Myocyte (in vitro differentiated cells): Measurements from ENCODE around the gene LMX1B. TPM values are rescaled to one million over a fixed set of nuclear protein-coding genes. Genes with fewer than 3 reads are reported as not detected.
"Not testable (repeated sequence)": the region's sequence is repeated elsewhere in the genome, so short reads cannot be mapped to it uniquely, and the experiment has no call there.

Source experiments
- DNase-seq: peaks from one replicate; pipeline ENCODE4 v3.0.0-alpha.2; 2012; ENCODE audit warnings: low read depth
- total RNA-seq: library from RNA; depleted of rRNA; stranded (reverse); fragments of >200 nt; gene quantifications from 2 replicates; pipeline ENCODE4 v1.2.3, GENCODE V29; 2014

LMX1B gene
- total RNA-seq, 1 donor from 2014 or later, result not detected

DNA sequence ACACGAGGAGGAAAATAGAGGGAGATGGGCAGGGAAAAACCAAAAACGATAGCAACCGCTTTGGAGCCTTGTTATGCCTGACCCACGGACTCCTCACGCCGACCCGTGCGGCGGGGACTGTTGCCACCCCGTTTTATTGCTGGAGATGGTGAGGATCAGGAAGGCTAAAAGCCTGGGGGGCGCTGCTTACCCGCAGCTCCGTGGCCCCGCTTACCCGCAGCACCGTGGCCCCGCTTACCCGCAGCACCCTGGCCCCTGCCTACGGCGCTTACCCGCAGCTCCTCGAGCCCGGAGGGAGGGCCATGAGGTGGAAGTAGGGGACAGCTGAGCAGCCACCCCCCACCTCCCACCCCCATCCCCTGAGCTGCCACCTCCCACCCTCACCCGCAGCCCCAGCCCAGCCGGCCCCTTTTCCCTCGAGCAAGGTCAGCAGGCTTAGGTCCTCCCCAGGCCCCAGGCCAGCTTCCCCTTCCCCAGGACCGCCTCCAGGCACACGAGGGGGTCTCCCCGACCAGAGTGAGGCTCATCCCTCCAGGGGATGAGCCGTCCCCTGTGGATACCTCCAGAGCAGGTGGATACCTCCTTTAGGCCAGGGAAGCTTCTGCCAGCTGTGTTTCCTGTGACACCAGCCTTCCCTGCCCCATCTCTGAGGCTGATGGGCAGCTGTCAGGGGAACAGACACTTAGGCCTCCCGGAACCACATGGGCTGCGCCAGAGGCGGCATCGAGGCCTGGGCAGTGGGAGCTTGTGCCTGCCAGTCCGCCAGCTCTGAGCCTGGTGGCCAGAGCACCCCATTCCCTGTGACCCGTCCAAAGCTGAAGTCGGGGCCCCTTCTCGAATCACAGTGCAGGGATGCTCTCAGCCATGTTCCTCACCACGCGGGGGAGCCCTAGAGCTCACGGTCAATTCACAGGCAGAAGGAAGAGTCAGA is 92.3 kb downstream of the LMX1B start:
- peak; percentile 50 for DNase-seq

DNA sequence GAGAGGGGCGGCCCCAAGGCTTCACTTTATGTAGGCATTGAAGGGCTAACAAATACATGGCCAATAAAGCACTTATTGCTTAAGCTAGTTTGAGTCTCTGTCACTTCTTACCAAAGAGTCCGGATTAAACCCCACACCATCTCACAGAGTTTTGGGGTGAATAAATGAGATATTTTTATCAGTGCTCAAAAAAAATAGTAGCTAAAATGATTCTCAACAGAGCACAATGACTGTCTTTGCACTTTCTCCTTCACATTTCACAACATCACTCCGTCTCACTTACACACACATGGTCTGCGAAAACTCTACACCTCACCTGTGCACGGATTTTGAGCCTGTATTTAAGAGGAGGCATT is 92.9 kb downstream of the LMX1B start:
- no peak for DNase-seq

DNA sequence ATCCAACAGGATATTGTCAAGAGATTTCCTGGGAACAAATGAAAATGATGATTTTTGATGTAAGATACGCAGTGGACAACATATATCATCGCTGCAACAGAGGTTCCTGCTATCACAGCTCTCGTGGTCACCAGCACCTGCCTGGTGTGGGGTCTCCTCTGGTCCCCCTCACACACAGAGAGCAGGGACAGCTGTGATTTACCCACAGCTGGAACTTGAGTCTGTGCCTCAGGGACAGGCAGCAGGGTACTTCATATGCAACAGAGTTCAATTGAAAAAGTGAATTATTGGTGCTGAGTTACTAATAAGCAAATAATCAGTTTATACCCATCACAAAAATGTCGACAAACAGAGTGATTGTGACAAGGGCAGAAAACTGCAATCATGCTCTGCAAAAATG is 93.4 kb downstream of the LMX1B start:
- no peak for DNase-seq

DNA sequence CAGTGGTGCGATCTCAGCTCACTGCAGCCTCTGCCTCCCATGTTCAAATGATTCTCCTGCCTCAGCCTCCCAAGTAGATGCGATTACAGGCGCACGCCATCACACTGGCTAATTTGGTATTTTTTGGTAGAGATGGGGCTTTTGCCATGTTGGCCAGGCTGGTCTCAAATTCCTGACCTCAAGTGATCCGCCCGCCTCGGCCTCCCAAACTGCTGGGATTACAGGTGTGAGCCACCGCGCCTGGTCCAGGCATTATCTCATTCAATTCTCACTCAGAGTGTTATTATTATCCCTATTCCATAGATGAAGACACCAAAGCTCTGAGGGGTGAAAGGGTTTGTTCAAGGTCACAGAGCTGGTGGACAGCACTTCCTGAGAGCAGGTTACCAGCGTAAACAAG is 94.0 kb downstream of the LMX1B start:
- DNase-seq, result not testable (repeated sequence)

DNA sequence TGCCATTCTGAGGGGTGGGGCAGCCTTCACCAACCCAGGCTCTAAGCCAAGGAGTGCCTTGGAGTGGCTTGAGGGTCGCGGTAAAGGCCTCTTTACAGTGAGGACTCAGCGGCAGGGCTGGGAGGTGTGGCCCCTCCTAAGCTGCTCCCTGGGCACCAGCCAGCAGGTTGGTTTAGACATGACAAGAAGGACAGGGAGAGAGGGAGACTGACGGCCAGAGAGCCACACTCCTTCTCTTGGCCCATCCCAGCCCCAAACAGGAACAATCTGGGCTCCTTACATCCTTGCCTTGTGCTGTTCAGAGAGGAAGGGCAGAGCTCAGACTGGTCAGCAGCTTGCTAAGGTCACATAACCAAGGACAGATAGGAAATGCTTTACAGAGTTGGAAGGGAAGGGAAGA is 94.5 kb downstream of the LMX1B start:
- no peak for DNase-seq

DNA sequence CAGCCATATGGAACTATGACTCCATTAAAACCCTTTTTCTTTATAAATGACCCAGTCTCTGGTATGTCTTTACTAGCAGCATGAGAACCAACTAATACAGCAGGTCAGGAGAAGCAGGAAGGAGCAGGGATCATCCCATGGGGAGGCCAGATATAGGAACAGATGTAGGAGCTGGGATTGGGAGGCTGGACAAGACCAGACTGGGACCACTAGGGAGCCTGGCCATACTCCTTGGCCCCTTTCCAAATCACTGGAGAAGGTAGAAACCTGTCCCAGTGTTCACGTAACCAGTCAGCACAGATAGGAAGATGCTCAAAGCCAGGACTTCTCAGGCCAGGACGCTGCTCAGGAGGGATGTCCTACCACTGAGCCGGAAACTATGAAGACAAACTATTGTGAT is 95.5 kb downstream of the LMX1B start:
- DNase-seq, result no peak

DNA sequence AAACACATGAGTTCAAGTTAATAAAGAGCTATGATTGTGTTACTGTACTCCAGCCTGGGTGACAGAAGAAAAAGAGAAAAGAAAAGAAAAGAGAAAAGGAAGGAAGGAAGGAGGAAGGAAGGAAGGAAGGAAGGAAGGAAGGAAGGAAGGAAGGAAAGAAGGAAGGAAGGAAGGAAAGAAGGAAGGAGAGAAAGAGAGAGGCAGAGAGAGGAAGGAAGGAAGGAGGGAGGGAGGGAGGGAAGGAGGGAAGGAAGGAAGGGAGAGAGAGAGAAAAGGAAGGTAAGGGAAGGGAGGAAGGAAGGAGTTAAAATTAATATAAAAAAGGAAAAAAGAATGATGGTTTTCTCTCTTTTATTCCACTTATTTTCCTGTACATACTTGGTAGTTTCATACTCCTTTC is 101.7 kb downstream of the LMX1B start:
- no peak for DNase-seq

DNA sequence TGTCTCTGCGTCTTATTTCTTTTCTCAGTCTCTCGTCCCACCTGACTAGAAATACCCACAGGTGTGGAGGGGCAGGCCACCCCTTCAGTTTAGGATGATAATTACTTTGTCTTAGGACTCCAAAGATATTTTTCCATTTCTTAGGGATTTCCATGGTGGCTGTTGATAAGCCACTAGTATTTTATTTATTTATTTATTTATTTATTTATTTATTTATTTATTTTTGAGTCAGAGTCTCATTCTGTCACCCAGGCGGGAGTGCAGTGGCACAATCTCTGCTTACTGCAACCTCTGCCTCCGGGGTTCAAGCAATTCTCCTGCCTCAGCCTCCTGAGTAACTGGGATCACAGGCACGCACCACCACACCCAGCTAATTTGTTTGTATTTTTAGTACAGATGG is 103.7 kb downstream of the LMX1B start:
- not testable (repeated sequence) for DNase-seq

DNA sequence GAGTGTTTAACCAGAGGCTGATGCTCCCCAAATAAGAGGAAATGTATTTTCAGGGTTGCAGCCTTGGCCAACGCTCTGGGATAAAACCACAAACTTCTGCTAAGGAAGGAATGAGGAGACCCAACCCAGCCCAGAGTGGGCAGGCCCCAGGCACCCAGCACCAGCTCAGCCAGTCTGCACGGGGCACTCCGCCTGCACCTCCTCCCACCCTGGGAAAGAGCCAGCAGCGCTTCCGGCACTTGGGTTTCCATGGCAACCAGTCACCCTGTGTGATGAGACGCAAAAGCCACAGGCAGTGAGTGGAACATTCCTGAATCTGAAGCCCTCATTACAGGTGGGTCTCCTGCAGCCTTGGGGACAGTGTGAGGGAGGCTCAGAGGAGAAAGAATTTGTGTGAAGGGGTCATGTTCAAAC is 105.9 kb downstream of the LMX1B start:
- peak; percentile 41 for DNase-seq

DNA sequence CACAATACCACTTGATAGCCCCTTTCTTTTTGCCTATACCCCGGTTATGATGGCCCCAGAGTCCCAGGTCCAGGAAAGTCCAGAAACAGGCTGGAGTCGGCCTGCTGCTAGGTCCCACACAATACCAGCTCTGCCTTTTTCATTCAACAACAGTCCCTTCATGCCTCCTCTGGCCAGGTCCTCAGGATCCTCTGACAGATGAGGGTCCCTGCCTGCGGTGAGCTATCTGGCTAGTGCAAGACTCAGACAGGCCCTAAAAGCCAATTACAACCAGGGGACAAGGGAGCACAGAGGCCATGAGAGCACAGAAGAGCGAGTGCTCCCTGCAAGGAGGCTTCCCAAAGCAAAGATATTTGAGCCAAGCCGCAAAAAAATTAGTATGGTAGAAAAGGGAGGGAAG is 106.3 kb downstream of the LMX1B start:
- DNase-seq, result no peak

DNA sequence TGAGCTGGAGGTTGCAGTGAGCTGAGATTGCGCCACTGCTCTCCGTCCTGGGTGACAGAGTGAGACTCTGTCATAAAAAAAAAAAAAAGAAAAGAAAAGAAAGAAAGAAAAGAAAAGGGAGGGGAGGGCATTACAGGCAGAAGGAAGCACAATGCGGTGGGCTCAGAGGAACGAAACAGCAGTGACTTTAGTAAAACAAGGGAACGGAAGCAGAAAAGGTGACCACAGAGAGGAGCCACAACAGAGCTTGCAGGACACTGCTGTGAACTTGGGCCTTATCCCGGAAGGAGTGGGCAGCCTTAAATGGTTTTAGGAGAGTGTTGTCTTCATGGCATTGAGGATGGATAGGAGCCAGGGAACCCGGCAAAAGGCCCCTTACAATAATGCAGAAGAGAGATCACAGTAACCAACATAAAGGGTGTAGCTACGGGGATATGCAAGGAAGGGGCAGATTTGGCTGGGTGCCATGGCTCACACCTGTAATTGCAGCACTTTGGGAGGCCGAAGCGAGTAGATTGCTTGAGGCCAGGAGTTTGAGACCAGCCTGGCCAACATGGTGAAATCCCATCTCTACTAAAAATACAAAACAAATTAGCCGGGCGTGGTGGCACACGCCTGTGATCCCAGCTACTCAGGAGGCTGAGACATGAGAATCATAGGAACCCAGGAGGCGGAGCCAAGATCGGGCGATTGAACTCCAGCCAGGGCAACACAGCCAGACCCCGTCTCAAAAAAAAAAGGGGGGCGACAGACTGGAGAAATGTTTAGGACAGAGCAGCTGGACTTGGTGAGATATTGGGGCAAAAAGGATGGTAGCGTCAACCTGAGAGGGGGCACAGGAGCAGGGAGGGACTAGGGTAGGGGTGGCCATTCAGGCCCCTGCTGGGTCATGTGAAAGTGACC is 107.2 kb downstream of the LMX1B start:
- DNase-seq, result no peak

DNA sequence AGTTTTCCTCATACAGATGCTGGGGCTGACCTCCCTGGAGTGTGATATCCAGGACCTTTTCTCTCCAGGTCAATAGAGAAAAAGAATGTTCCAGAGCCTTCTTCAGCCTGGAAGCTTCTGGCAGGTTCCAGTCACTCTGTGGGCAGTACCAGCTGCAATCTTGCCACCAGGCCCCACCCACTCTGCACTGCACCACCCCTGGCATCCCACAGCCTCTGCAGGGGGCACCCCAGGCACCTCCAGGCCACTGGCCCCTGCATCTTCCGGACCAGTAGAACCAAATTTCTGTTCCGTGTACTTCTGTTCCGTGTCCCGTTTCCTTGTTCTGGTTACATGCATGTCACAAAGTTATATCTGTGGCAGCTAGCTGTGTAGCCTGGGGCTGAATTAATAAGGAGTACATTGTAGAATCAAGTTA is 107.8 kb downstream of the LMX1B start:
- no peak for DNase-seq

DNA sequence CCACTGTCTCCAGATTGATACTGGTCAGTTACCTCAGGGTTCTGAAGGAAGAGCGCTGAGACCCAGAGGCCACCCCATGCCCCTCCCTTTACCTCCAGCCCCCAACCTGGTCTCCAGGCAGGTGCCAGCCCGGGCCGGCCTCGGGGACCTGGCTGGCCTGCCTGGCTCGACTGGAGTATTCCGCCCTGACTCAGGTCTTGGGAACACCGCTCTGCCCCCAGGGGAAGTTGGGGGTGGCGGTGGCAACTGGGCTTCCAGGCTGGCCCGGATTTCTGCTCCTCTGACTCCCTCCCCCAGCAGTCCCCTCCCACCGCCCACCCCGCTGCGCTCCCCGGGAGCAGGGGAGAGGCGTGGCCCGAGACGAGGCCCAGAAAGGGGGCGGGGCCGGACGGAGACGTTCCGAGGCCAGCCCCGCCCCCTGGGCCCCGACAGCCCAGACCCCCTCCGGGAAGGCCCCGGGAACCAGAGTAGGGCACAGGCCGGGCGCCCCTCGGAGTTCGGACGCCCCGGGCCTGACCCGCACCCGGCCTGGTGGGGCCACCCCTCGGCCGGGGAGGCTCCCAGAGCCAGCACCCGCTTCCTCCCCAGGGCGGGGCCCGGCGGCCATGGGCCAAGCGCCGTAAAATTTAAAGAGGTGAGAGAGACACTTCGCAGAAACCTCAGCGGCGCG is 108.7 kb downstream of the LMX1B start:
- DNase-seq, result peak; percentile 35

DNA sequence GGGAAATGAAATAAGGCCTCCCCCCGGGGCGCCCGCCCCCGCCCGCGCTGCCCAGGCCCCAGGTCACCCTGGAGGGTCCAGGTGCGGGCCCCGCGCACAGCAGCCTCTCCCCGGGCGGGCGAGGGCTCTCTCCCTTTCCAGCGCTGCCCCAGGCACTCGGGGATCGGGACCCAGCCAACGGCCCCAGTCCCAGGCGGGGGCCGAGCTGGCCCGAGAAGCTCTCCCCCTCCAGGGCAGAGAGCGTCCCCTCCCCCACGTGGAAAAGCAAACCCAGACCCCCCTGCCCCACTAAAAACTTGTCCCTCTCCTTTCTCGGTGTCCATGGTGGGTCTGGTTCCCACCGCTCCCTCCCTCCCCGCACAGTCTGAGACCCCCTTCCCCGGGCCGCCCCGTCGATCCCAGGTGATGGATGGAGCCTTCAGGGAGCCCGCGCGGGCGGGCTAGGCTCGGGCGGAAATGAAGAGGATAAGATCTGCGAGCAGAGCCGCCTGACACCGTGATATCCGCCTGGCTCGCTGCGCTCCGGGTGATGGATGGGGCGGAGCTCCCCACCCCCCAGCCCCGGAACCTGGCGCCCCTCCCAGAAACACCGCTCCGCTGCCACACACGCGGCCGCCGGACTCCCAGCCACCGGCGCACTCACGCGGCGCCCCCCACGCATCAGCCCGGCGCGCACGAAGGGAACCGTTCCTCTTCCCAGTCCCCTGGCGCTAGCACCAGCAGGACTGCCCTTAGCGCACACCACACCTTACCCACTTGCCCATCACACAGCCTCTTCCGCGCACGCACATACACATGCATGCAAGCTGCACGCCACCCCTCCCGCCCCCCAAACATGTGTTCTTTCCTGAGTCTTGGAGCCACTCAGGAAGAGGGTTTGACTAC is 109.4 kb downstream of the LMX1B start:
- DNase-seq, result no peak

DNA sequence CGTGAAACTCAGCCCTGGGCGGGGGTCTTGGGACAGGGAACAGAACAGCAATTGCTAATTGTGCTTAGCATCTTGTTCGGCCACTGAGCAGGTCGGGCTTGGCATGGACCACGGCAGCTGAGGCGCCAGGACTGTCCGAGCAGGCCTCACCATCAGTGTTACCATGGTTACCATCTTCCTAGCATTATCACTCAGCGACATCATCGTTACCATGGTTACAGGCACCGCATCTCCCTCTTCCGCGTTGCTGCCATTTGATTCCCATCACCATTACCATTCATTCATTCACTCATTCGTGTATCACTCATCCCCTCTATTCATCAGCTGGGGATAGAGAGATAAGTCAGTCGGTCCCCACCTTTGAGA is 110.1 kb downstream of the LMX1B start:
- DNase-seq, result no peak

DNA sequence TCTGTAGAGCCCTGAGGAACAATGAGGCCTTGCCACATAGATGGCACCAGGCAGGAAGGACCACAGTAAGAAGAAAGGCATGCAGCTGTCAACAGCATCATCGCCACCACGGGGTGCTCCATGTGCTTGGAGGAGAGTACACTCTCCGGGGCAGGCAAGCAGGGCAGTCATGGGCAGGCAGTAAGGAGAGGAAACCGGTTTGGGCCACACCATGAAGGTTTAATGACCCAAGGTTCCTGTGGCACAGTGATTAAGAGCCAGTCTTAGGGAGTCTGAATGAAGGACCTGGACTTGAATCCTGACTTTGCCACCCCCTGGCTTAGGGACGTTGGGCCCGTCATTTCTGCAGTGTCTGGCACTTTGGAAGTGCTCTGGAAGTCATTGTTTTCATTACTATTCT is 110.5 kb downstream of the LMX1B start:
- no peak for DNase-seq

DNA sequence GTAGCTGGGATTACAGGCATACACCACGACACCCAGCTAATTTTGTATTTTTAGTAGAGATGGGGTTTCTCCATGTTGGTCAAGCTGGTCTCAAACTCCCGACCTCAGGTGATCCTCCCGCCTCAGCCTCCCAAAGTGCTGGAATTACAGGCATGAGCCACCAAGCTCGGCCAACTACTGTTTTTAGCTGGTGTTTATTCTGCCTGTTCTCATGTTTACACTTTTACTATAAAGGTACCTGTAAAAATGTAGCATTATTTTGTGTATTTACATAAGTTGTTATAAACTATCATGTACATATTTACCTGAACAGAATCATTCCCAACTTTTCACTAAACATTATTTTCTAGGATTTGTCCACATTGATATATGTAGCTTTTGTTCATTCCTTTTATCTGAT is 111.8 kb downstream of the LMX1B start:
- DNase-seq, result not testable (repeated sequence)

DNA sequence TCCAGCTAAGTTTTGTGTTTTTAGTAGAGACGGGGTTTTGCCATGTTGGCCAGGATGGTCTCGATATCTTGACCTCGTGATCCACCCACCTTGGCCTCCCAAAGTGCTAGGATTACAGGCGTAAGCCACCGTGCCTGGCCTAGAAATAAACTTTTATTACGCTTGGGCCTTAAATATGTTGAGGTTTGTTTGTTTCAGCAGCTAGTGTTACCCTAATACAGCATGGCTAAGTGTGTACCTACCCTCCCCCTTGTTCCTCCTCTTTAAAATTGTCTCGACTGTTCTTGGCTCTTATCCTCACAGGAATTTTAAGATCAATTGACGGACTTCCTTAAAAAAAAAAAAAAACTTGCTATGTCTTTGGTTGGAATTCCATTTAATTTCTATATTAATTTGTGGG is 114.5 kb downstream of the LMX1B start:
- DNase-seq, result not testable (repeated sequence)

DNA sequence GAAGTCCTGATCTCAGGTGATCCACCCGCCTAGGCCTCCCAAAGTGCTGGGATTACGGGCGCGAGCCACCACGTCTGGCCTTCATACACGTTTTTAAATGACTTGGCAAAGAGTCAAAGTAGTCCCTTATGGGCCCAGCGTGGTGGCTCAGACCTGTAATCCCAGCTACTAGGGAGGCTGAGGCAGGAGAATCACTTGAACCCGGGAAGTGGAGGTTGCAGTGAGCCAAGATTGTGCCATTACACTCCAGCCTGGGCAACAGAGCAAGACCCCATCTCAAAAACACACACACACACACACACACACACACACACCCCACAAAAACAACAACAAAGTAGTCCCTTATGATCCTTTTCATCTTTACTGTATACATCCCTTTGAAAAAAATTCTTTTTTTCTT is 116.9 kb downstream of the LMX1B start:
- DNase-seq, result not testable (repeated sequence)

DNA sequence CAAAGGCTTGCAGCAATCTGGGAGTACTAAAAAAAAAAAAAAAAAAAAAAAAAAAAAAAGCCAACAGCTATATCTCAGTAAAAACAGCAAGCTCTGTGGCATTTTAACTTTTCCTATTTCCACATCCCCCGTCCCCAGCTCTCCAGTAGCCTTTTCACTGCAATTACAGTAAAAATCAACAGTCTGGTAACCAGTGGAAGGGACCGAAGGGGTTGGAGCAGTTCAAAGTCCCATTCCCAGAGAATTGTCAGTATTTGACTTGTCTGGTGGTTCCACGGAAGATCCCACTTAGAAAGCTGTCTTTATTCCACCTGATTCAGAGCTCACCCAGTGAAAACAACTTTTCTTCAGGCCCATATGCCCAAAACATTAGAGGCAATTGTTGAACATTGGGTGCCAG is 119.3 kb downstream of the LMX1B start:
- no peak for DNase-seq

DNA sequence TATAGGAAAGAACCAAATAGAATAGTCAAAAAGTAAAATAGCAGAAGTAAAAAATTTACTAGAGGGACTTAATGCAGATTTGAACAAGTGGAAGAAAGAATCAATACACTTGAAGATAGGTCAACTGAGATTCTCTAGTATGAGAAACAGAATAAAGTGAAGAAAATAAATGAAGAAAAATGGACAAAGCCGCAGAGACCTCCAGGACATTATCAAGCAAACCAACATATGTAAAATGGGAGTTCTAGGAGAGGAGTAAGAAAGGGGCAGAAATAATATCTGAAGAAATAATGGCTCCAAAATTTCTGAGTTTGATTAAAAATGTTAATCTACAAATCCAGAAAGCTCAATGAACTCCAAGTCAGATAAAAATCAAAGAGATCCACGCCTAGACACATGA is 121.1 kb downstream of the LMX1B start:
- DNase-seq, result no peak
